ENCODE data around the gene MYO7B. TPM values are rescaled to one million over a fixed set of nuclear protein-coding genes. Genes with fewer than 3 reads are reported as not detected.

MYO7B gene
- 1 to 10 TPM; 1.8 to 4.3 TPM for total RNA-seq
- 10 to 100 TPM; 10.6 to 20.0 TPM for polyA plus RNA-seq (ENCODE audit: insufficient read length in 2 of 2)
- long read RNA-seq, donor 1: 0 reads
- long read RNA-seq, donor 2: 0 reads
- long read RNA-seq, donor 3: 0 reads
- long read RNA-seq, donor 4: 0 reads

GRCh38 chr2:127535422-127535901, at the start of gene MYO7B:
Gene MYO7B, plus strand, starts transcription at chr2:127535683. Its CDS starts 24,040 bp downstream, at chr2:127559723.
- Histone ChIP-seq H3K4me3 (ENCODE audit: low read depth, low read length) (no peak within 1 kb of the TSS), H3K27me3 (ENCODE audit: control insufficient read depth, insufficient read depth, low read length) (peaks cover 4% of the 10 kb centered on the region), H3K9me3 (ENCODE audit: control insufficient read depth, insufficient read depth, low read length) (no peaks in the 10 kb centered on the region), H3K4me1 (ENCODE audit: control insufficient read depth, insufficient read depth, low read length) (no peaks in the 10 kb centered on the region), H3K36me3 (ENCODE audit: control insufficient read depth, insufficient read depth, low read length) (no peaks in the 10 kb centered on the region), H3K27ac (ENCODE audit: low read depth, low read length) (no peak within 1 kb of the TSS)
- DNase-seq (ENCODE audit: low read depth in 4 of 6, low spot score in 6 of 6): no peak
- WGBS (ENCODE audit: insufficient coverage): 78% methylated on average over 9 of the region's 11 CpGs

- H3K27ac ChIP-seq (ENCODE audit: low read depth, low read length): no peak overlapping the region
- 75% methylated on average over 1 of the region's 5 CpGs for WGBS (ENCODE audit: insufficient coverage)
- peaks cover 37% of the 10 kb centered on the region for H3K36me3 ChIP-seq (ENCODE audit: control insufficient read depth, insufficient read depth, low read length)
- H3K4me1 ChIP-seq (ENCODE audit: control insufficient read depth, insufficient read depth, low read length): no peaks in the 10 kb centered on the region
- no peak for DNase-seq (ENCODE audit: low read depth in 4 of 6, low spot score in 6 of 6)
- H3K27me3 ChIP-seq (ENCODE audit: control insufficient read depth, insufficient read depth, low read length): no peaks in the 10 kb centered on the region
- H3K4me3 ChIP-seq (ENCODE audit: low read depth, low read length): no peak overlapping the region
- no peaks in the 10 kb centered on the region for H3K9me3 ChIP-seq (ENCODE audit: control insufficient read depth, insufficient read depth, low read length)
Observed at GRCh38 chr2:127485694-127486071, 49.8 kb upstream of the MYO7B start.

GRCh38 chr2:127486247-127487058, 49.0 kb upstream of the MYO7B start:
- no peak for DNase-seq (ENCODE audit: low read depth in 4 of 6, low spot score in 6 of 6)
- Histone ChIP-seq H3K36me3 (ENCODE audit: control insufficient read depth, insufficient read depth, low read length) (peaks cover 40% of the 10 kb centered on the region), H3K27me3 (ENCODE audit: control insufficient read depth, insufficient read depth, low read length) (no peaks in the 10 kb centered on the region), H3K27ac (ENCODE audit: low read depth, low read length) (no peak overlapping the region), H3K9me3 (ENCODE audit: control insufficient read depth, insufficient read depth, low read length) (no peaks in the 10 kb centered on the region), H3K4me3 (ENCODE audit: low read depth, low read length) (no peak overlapping the region), H3K4me1 (ENCODE audit: control insufficient read depth, insufficient read depth, low read length) (no peaks in the 10 kb centered on the region)
- WGBS (ENCODE audit: insufficient coverage): 92% methylated on average over 6 of the region's 8 CpGs

GRCh38 chr2:127490283-127490682, 45.2 kb upstream of the MYO7B start:
- Histone ChIP-seq H3K4me1 (ENCODE audit: control insufficient read depth, insufficient read depth, low read length) (no peaks in the 10 kb centered on the region), H3K27me3 (ENCODE audit: control insufficient read depth, insufficient read depth, low read length) (no peaks in the 10 kb centered on the region), H3K27ac (ENCODE audit: low read depth, low read length) (no peak overlapping the region), H3K36me3 (ENCODE audit: control insufficient read depth, insufficient read depth, low read length) (peaks cover 41% of the 10 kb centered on the region), H3K4me3 (ENCODE audit: low read depth, low read length) (no peak overlapping the region), H3K9me3 (ENCODE audit: control insufficient read depth, insufficient read depth, low read length) (no peaks in the 10 kb centered on the region)
- no peak for DNase-seq (ENCODE audit: low read depth in 4 of 6, low spot score in 6 of 6)
- WGBS (ENCODE audit: insufficient coverage): no CpG with 5 or more reads among the region's 4 CpGs

GRCh38 chr2:127498386-127498785, 37.1 kb upstream of the MYO7B start:
- Histone ChIP-seq H3K9me3 (ENCODE audit: control insufficient read depth, insufficient read depth, low read length) (no peaks in the 10 kb centered on the region), H3K27me3 (ENCODE audit: control insufficient read depth, insufficient read depth, low read length) (no peaks in the 10 kb centered on the region), H3K4me3 (ENCODE audit: low read depth, low read length) (no peak overlapping the region), H3K36me3 (ENCODE audit: control insufficient read depth, insufficient read depth, low read length) (peaks cover 20% of the 10 kb centered on the region), H3K4me1 (ENCODE audit: control insufficient read depth, insufficient read depth, low read length) (no peaks in the 10 kb centered on the region), H3K27ac (ENCODE audit: low read depth, low read length) (no peak overlapping the region)
- DNase-seq (ENCODE audit: low read depth in 4 of 6, low spot score in 6 of 6): no peak
- WGBS (ENCODE audit: insufficient coverage): no CpG with 5 or more reads among the region's 2 CpGs

- H3K36me3 ChIP-seq (ENCODE audit: control insufficient read depth, insufficient read depth, low read length): peaks cover 17% of the 10 kb centered on the region
- no peaks in the 10 kb centered on the region for H3K4me1 ChIP-seq (ENCODE audit: control insufficient read depth, insufficient read depth, low read length)
- no peak overlapping the region for H3K27ac ChIP-seq (ENCODE audit: low read depth, low read length)
- no peak for DNase-seq (ENCODE audit: low read depth in 4 of 6, low spot score in 6 of 6)
- H3K27me3 ChIP-seq (ENCODE audit: control insufficient read depth, insufficient read depth, low read length): no peaks in the 10 kb centered on the region
- no CpG with 5 or more reads among the region's 2 CpGs for WGBS (ENCODE audit: insufficient coverage)
- no peaks in the 10 kb centered on the region for H3K9me3 ChIP-seq (ENCODE audit: control insufficient read depth, insufficient read depth, low read length)
- no peak overlapping the region for H3K4me3 ChIP-seq (ENCODE audit: low read depth, low read length)
Observed at GRCh38 chr2:127503491-127503890, 32.0 kb upstream of the MYO7B start.

- H3K4me3 ChIP-seq (ENCODE audit: low read depth, low read length): no peak overlapping the region
- peaks cover 14% of the 10 kb centered on the region for H3K36me3 ChIP-seq (ENCODE audit: control insufficient read depth, insufficient read depth, low read length)
- DNase-seq (ENCODE audit: low read depth in 4 of 6, low spot score in 6 of 6): no peak
- H3K4me1 ChIP-seq (ENCODE audit: control insufficient read depth, insufficient read depth, low read length): no peaks in the 10 kb centered on the region
- no peak overlapping the region for H3K27ac ChIP-seq (ENCODE audit: low read depth, low read length)
- WGBS (ENCODE audit: insufficient coverage): 96% methylated on average over 11 of the region's 11 CpGs
- no peaks in the 10 kb centered on the region for H3K27me3 ChIP-seq (ENCODE audit: control insufficient read depth, insufficient read depth, low read length)
- H3K9me3 ChIP-seq (ENCODE audit: control insufficient read depth, insufficient read depth, low read length): no peaks in the 10 kb centered on the region
Observed at GRCh38 chr2:127504552-127505430, 30.7 kb upstream of the MYO7B start.

GRCh38 chr2:127506510-127506909, 29.0 kb upstream of the MYO7B start:
- no peak for DNase-seq (ENCODE audit: low read depth in 4 of 6, low spot score in 6 of 6)
- Histone ChIP-seq H3K9me3 (ENCODE audit: control insufficient read depth, insufficient read depth, low read length) (no peaks in the 10 kb centered on the region), H3K36me3 (ENCODE audit: control insufficient read depth, insufficient read depth, low read length) (peaks cover 14% of the 10 kb centered on the region), H3K4me1 (ENCODE audit: control insufficient read depth, insufficient read depth, low read length) (no peaks in the 10 kb centered on the region), H3K27me3 (ENCODE audit: control insufficient read depth, insufficient read depth, low read length) (no peaks in the 10 kb centered on the region), H3K4me3 (ENCODE audit: low read depth, low read length) (no peak overlapping the region), H3K27ac (ENCODE audit: low read depth, low read length) (no peak overlapping the region)
- WGBS (ENCODE audit: insufficient coverage): no CpG with 5 or more reads among the region's 1 CpG

- Histone ChIP-seq H3K9me3 (ENCODE audit: control insufficient read depth, insufficient read depth, low read length) (no peaks in the 10 kb centered on the region), H3K27me3 (ENCODE audit: control insufficient read depth, insufficient read depth, low read length) (no peaks in the 10 kb centered on the region), H3K27ac (ENCODE audit: low read depth, low read length) (no peak overlapping the region), H3K4me3 (ENCODE audit: low read depth, low read length) (no peak overlapping the region), H3K4me1 (ENCODE audit: control insufficient read depth, insufficient read depth, low read length) (no peaks in the 10 kb centered on the region), H3K36me3 (ENCODE audit: control insufficient read depth, insufficient read depth, low read length) (peaks cover 10% of the 10 kb centered on the region)
- no CpG with 5 or more reads among the region's 4 CpGs for WGBS (ENCODE audit: insufficient coverage)
- DNase-seq (ENCODE audit: low read depth in 4 of 6, low spot score in 6 of 6): no peak
Observed at GRCh38 chr2:127508023-127508630, 27.4 kb upstream of the MYO7B start.
